ENCODE measurements around the gene CLMN.

Gene CLMN

GRCh38 chr14:95340201-95340697 is 20.5 kb upstream of the CLMN start:
- no peak for DNase-seq

DNA sequence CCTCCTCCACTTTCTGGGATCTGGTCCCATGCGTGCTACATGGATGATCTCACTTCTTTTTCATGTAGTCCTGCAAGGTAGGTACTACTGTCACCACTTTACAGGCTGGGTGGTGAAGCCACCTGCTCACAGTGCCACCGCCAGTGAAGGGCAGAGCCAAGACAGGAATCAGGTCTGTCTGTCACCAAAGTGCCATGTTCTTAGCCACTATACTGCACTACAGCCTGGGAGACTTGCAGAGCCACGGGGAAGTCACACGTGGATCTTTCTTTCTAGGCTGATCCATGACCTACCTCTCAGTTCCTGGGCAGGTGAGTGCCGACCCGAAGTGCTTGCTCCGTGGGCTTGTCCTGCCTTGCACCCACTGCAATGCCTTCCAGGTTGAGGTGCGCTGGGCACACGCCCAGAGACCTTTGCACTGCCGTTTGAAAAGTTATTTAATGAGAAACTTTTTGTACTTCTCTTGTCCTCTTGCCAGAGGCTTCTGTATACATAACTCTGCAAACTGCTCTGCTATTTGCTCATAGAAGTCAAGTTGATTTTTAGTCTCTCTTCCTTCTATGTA is 19.7 kb upstream of the CLMN start:
- no peak for DNase-seq

GRCh38 chr14:95338436-95338835 is 18.7 kb upstream of the CLMN start:
- DNase-seq: no peak

- DNase-seq: no peak
Measured at GRCh38 chr14:95337041-95337595, 17.4 kb upstream of the CLMN start.

GRCh38 chr14:95336192-95336760 is 16.6 kb upstream of the CLMN start:
- no peak for DNase-seq

DNA sequence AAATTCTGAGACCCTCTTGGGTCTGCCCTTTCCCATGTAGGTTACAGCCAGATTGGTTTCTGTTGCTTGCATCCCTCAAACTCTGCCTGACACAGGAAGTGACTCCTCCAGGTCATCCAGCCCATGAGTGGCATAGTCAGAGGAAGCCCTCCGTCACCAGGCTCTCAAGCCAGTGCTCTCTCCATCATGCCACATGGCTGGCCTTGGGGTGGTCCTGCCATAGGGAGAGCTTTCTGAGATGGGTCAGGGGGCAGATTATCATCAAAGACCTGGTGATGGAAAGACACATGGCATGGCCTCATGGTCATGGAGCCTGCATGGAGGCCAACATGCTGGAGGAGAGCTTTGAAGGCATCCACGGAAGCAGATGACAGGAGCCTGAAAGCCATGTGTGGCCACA is 15.4 kb upstream of the CLMN start:
- DNase-seq: no peak

- no peak for DNase-seq
Measured at GRCh38 chr14:95334044-95334443, 14.3 kb upstream of the CLMN start.

DNA sequence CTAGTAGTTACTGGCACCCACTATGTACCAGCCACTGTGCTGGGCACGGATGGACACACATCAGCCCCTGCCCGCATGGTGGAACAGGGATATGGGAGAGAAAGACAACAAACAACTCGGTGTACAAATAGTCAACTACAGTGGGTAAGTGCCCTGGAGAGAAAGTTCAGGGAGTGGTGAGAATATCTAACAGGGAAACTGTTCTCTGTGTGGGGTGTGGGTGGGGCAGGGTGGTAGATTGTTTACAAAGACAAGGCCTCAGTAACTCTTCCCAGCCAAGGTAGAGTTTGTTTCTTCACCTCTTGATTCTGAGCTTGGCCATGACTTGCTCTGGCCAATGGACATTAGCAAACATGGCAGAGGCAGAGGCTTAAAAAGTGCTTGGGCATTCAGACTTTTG is 12.9 kb upstream of the CLMN start:
- DNase-seq: no peak

DNA sequence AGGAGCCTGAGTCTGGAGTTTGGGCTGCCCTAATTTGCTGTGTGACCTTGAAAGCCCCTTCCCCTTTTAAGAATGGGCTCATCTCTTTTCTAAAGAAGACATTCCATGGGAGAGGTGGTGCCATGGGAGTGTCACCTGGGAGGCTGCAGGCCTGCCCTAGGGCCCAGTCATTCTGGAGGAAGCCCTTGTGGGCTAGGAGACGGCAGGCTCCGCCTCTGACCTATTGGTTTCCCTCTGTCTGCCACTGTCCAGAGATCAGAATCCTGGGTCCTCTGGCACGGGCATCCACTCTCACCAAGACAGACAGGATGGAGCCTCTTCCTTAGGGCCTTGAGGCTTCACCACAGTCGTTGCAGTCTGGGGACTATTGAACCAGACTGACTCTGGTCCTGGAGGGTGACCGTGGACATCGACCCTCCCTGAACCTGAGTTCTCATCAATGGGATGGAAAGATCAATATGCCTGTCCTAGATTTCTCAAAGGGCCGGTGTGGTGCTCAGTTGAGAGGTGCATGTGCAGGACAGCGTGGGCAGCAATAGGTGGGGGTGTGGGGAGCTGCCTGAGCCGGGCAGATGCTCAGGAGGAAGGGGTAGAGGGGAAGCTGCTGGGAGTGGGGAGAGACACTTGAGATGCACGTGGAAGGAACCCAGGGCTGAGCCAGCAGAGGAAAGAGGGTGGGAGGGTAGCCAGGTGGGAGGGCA is 12.2 kb upstream of the CLMN start:
- DNase-seq: no peak

DNA sequence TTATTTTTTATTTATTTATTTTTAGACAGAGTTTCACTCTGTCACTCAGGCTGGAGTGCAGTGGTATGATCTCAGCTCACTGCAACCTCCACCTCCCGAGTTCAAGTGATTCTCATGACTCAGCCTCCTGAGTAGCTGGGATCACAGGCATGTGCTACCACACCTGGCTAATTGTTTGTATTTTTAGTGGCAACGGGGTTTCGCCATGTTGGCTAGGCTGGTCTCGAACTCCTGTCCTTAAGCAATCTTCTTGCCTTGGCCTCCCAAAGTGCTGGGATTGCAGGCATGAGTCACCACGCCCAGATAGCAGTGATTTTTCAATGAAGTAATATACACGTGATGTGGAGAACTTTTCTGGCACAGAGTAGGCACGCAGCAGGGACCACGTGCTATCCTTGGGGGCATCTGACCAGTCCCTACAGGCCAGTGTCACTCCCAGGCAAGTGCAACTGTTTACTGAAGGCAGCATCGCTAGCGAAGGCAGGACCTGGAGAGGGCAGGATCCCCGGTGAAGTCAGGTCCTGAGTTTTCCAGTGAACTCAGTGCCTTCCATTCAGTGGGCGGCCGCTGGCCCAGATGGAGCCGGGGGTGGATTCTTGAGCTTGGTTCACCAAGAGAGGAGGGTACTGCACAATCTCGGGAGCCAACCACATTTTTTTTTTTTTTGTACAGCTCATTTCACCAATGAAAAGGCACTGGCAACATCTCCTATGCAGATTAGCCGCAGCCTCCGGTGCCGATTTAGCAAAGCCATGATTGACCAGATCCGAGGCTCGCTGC is 11.1 kb upstream of the CLMN start:
- no peak for DNase-seq

GRCh38 chr14:95329941-95330340 is 10.2 kb upstream of the CLMN start:
- DNase-seq: no peak

- no peak for DNase-seq
Measured at GRCh38 chr14:95328729-95329503, 9.2 kb upstream of the CLMN start.

GRCh38 chr14:95327558-95328374 is 8.1 kb upstream of the CLMN start:
- DNase-seq: no peak

GRCh38 chr14:95326987-95327386 is 7.3 kb upstream of the CLMN start:
- DNase-seq: no peak

- no peak for DNase-seq
Measured at GRCh38 chr14:95323917-95324316, 4.2 kb upstream of the CLMN start.

DNA sequence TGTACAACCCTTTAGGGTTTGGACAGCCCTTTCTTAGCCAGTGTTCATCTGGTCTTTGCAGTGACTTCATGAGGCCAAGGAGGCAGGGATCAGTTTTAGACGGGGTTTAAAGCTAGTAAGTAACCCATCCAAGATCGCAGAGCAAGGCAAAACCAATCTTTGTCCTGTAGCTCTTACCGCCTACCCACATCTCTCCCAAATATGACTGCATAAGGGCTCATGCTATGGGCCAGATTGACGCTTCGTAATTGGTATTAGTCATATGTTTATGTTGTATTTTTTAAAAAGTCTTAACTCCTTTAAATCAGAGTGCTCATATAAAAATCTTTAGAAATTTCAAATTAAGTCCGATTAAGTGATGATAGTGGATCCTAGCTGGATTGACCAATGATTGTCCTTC is 3.7 kb upstream of the CLMN start:
- no peak for DNase-seq

DNA sequence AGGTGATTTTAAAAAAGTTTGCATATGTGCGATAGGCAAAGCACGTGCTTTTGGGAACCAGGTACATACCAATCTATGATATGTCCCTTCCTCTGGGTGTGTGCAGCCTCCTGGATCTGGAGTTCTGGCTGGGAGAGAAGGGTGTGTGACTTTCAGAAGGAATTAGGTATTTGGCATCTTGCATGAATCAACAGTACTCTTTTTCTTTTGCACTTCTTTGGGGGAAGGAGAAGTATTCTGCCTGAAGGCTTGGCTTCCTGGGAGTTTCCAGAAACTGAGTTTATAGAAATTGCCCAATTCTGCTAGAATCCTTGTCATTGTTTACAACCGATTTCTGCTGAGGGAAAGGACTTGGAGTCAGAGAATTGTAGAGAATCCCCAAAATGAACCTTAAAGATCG is 2.9 kb upstream of the CLMN start:
- DNase-seq: no peak

GRCh38 chr14:95321693-95322455 is 2.2 kb upstream of the CLMN start:
- DNase-seq: no peak

DNA sequence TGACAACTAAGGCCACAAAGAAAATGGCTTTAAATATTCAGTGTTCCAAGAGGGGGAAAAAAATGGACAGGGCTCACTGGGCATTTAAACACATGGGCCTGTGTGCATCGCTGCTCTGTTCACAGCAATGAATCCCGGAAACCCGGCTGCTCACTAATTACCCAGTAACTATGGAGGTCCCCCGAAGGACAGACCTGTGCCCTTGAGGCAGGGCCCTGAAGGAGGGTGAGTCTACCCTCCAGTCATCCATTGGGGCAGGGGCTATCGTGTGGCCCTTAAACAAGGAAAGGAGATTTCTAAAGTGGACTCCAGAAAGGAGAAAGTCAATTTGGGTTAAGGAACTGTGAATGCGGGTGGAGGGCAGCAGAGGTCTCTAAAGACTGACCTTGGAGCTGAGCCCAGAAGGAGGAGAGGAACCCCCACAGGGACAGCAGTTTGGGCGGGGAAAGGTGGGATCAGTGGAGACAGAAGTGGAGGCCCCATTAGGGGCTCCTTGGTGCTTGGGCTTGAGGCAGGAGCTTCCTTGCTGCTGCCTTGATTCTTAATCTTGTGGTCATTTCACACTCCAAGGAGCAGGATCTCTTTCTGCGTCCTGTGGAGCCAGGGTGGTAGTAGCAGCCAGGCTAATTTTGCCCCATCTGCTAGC is 1.4 kb upstream of the CLMN start:
- no peak for DNase-seq
